ENCODE results near the gene LITAF. TPM values are rescaled to one million over a fixed set of nuclear protein-coding genes. Genes with fewer than 3 reads are reported as not detected.

LITAF gene
- 10 to 100 TPM; 17.3 to 83.2 (median 58.9) TPM for total RNA-seq
- 10 to 100 TPM; 23.1 to 75.5 (median 35.2) TPM for polyA plus RNA-seq
- long read RNA-seq, donor 1, transcript LITAF-221 (4 exons, 2,467 nt), result major isoform, 5 of 11 reads
- long read RNA-seq, donor 1, partial matches to known transcripts, result 6 of 11 reads
- long read RNA-seq, donor 1, other reads (novel, unspliced or antisense), result 0 of 11 reads
- long read RNA-seq, donor 2, partial matches to known transcripts, result 0 of 3 reads
- long read RNA-seq, donor 2, other reads (novel, unspliced or antisense), result 0 of 3 reads
- long read RNA-seq, donor 3, transcript LITAF-221 (4 exons, 2,467 nt), result major isoform, 9 of 24 reads
- long read RNA-seq, donor 3, partial matches to known transcripts, result 15 of 24 reads
- long read RNA-seq, donor 3, other reads (novel, unspliced or antisense), result 0 of 24 reads
- long read RNA-seq, donor 4, transcript LITAF-221 (4 exons, 2,467 nt), result major isoform, 21 of 37 reads
- long read RNA-seq, donor 4, partial matches to known transcripts, result 3 of 37 reads
- long read RNA-seq, donor 4, other reads (novel, unspliced or antisense), result 9 of 37 reads
- long read RNA-seq, donor 5, transcript LITAF-221 (4 exons, 2,467 nt), result major isoform, 86 of 116 reads
- long read RNA-seq, donor 5, transcript LITAF-205 (4 exons, 1,118 nt), result minor isoform, 6 of 116 reads
- long read RNA-seq, donor 5, partial matches to known transcripts, result 10 of 116 reads
- long read RNA-seq, donor 5, other reads (novel, unspliced or antisense), result 13 of 116 reads
- long read RNA-seq, donor 6, transcript LITAF-221 (4 exons, 2,467 nt), result major isoform, 30 of 39 reads
- long read RNA-seq, donor 6, partial matches to known transcripts, result 4 of 39 reads
- long read RNA-seq, donor 6, other reads (novel, unspliced or antisense), result 4 of 39 reads
- long read RNA-seq, donor 7, partial matches to known transcripts, result 0 of 1 reads
- long read RNA-seq, donor 7, other reads (novel, unspliced or antisense), result 0 of 1 reads
- long read RNA-seq, donor 8, partial matches to known transcripts, result 0 of 6 reads
- long read RNA-seq, donor 8, other reads (novel, unspliced or antisense), result 0 of 6 reads
- long read RNA-seq, donor 9, transcript LITAF-221 (4 exons, 2,467 nt), result major isoform, 6 of 11 reads
- long read RNA-seq, donor 9, partial matches to known transcripts, result 5 of 11 reads
- long read RNA-seq, donor 9, other reads (novel, unspliced or antisense), result 0 of 11 reads
- long read RNA-seq, donor 10, partial matches to known transcripts, result 0 of 4 reads
- long read RNA-seq, donor 10, other reads (novel, unspliced or antisense), result 0 of 4 reads

GRCh38 chr16:11586856-11587642 lies at the start of gene LITAF:
Gene LITAF, minus strand, starts transcription at chr16:11586919. Its CDS starts 30,189 bp downstream, at chr16:11556730.
- intact Hi-C loops (cut with DNase I), result no loop called here
- Histone ChIP-seq H3K36me3 (replicated peaks in 1 of 2) (no peaks in the 10 kb centered on the region), H3K9me3 (replicated peaks in 1 of 3) (no peaks in the 10 kb centered on the region), H3K27me3 (no peaks in the 10 kb centered on the region), H3K27ac (peak within 1 kb of the TSS in 4 of 5 donors; percentile 81 to 96 (median 86)), H3K4me3 (peak within 1 kb of the TSS; percentile 64 to 89 (median 71)), H3K4me1 (replicated peaks in 1 of 2) (peaks cover 6 to 35% of the 10 kb centered on the region in 2 donors)
- TF ChIP-seq CTCF (IDR thresholded peaks at IDR 0.05), result no peak
- peak; percentile 61 to 71 for TF ChIP-seq POLR2A (IDR thresholded peaks at IDR 0.05)
- WGBS, 4 donors, result 4 to 39% (median 19%) methylated on average over 9 to 67 of the region's 74 CpGs
- DNase-seq, result peak; percentile 36 to 69 (median 63)

GRCh38 chr16:11636172-11636721 lies 49.5 kb upstream of the LITAF start:
- WGBS, 4 donors, result 47 to 58% (median 52%) methylated on average over 14 of the region's 14 CpGs
- DNase-seq, result no peak
- H3K27me3 ChIP-seq, result no peaks in the 10 kb centered on the region
- no peaks in the 10 kb centered on the region for H3K36me3 ChIP-seq (replicated peaks in 1 of 2)
- intact Hi-C loops (cut with DNase I), result no loop called here
- H3K4me1 ChIP-seq (replicated peaks in 1 of 2), result peaks cover 10 to 22% of the 10 kb centered on the region in 2 donors
- TF ChIP-seq CTCF (IDR thresholded peaks at IDR 0.05), result no peak
- TF ChIP-seq POLR2A (IDR thresholded peaks at IDR 0.05), result no peak
- no peaks in the 10 kb centered on the region for H3K9me3 ChIP-seq (replicated peaks in 1 of 3)
- no peak overlapping the region for H3K27ac ChIP-seq
- H3K4me3 ChIP-seq, result no peak overlapping the region

- Histone ChIP-seq H3K4me3 (no peak overlapping the region), H3K27ac (no peak overlapping the region), H3K36me3 (replicated peaks in 1 of 2) (no peaks in the 10 kb centered on the region), H3K9me3 (replicated peaks in 1 of 3) (no peaks in the 10 kb centered on the region), H3K27me3 (no peaks in the 10 kb centered on the region), H3K4me1 (replicated peaks in 1 of 2) (peaks cover 5 to 16% of the 10 kb centered on the region in 2 donors)
- no peak for TF ChIP-seq CTCF (IDR thresholded peaks at IDR 0.05)
- no peak for TF ChIP-seq POLR2A (IDR thresholded peaks at IDR 0.05)
- DNase-seq, result no peak
- WGBS, 4 donors, result 78 to 83% (median 81%) methylated on average over 12 of the region's 12 CpGs
- intact Hi-C loops (cut with DNase I), result no loop called here
These were observed 49.0 kb upstream of the LITAF start for GRCh38 chr16:11635679-11636171.

All from adrenal gland (tissue), 19 donors.